AG04450 (cell line): Measurements from ENCODE around the gene PCAT7. TPM values are rescaled to one million over a fixed set of nuclear protein-coding genes. Genes with fewer than 3 reads are reported as not detected.

ENCODE experiments used
- CTCF ChIA-PET: fragments of 300-600, 350-600 bp; formaldehyde crosslinking; extraction: SDS; loops from one replicate; lab custom pipeline; 2022; ENCODE audit warnings: antibody characterized with exemption, inconsistent platforms; lab: Charles Lee
- POLR2A ChIA-PET: fragments of 350-600 bp; formaldehyde crosslinking; extraction: SDS; loops from one replicate; lab custom pipeline; 2021; ENCODE audit warnings: antibody characterized with exemption, inconsistent platforms; lab: Yijun Ruan, JAX
- DNase-seq: peaks from one replicate; pipeline ENCODE4 v3.0.0-alpha.2; 2011; ENCODE audit warnings: low read depth, low spot score
- H3K27ac ChIP-seq: one replicate; pipeline ENCODE4 v1.5.1; 2012; ENCODE audit warnings: low read depth, low read length, control low read depth
- H3K27me3 ChIP-seq: one replicate; pipeline ENCODE4 v1.6.0; 2012; ENCODE audit warnings: low read length; ENCODE audit not compliant: control insufficient read depth, insufficient read depth
- H3K4me3 ChIP-seq: 2 replicates; pipeline ENCODE4 v1.5.1; 2011; ENCODE audit warnings: mild to moderate bottlenecking, low read depth, low read length, control low read depth
- H3K9me3 ChIP-seq: 2 replicates; pipeline ENCODE4 v1.5.1; 2012; ENCODE audit warnings: low read length; ENCODE audit not compliant: control insufficient read depth, insufficient read depth
- polyA plus RNA-seq: library from polyadenylated mRNA; depleted of rRNA; stranded (reverse); fragments of >200 nt; gene quantifications from 2 replicates; pipeline ENCODE4 v1.2.3, GENCODE V29; 2011; rRNA removed
- small RNA-seq: library from RNA; depleted of rRNA; stranded (forward); fragments of <200 nt; gene quantifications from one replicate; pipeline ENCODE3, GENCODE V24; 2012; ENCODE audit warnings: low read depth; ENCODE audit not compliant: insufficient read length
- TF ChIP-seq, protein P1 (sequence below): IDR thresholded peaks from 2 replicates; pipeline ENCODE4 v1.5.1; 2011; ENCODE audit warnings: low read depth, low read length, control low read depth, inconsistent platforms

PCAT7 gene
- polyA plus RNA-seq, 1 experiment: not detected

- TF ChIP-seq, protein P1, sequence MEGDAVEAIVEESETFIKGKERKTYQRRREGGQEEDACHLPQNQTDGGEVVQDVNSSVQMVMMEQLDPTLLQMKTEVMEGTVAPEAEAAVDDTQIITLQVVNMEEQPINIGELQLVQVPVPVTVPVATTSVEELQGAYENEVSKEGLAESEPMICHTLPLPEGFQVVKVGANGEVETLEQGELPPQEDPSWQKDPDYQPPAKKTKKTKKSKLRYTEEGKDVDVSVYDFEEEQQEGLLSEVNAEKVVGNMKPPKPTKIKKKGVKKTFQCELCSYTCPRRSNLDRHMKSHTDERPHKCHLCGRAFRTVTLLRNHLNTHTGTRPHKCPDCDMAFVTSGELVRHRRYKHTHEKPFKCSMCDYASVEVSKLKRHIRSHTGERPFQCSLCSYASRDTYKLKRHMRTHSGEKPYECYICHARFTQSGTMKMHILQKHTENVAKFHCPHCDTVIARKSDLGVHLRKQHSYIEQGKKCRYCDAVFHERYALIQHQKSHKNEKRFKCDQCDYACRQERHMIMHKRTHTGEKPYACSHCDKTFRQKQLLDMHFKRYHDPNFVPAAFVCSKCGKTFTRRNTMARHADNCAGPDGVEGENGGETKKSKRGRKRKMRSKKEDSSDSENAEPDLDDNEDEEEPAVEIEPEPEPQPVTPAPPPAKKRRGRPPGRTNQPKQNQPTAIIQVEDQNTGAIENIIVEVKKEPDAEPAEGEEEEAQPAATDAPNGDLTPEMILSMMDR: no peak
- no peak overlapping the region for H3K4me3 ChIP-seq
- ChIA-PET POLR2A (no interaction called here), CTCF (no interaction called here)
- H3K27ac ChIP-seq: no peak overlapping the region
- H3K27me3 ChIP-seq: peaks cover 46% of the 10 kb centered on the region
- no peak for DNase-seq
- H3K9me3 ChIP-seq: no peaks in the 10 kb centered on the region
Measured at GRCh38 chr9:94610181-94610606, 55.3 kb downstream of the PCAT7 start.

DNA sequence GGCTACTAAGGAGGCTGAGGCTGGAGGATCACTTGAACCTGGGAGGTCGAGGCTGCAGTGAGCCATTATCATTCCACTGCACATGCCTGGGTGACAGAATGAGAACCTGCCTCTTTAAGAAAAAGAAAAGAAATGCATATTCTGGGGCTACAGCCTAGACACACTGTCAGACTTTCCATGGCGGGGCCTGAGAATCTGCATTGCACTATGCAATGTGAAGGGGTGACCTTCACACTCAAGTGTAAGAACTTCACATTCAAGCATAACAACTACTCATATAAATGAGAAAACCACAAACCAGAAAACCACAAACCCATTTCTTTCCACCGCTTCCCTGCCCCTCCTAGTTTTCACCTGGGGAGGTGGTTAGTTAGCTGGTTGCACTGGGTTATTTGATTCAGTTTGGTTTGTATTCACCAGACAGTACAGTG, 56.8 kb downstream of the PCAT7 start:
- CTCF ChIA-PET: interaction anchor here (0.6 kb wide), 1 partner anchor 9 kb away, joined by 5 read pairs; no protein-coding TSS in a partner anchor
- no peak overlapping the region for H3K4me3 ChIP-seq
- DNase-seq: no peak

GRCh38 chr9:94612071-94612470, 57.2 kb downstream of the PCAT7 start:
- POLR2A ChIA-PET: no interaction called here
- DNase-seq: no peak
- Histone ChIP-seq H3K4me3 (no peak overlapping the region), H3K27me3 (peaks cover 33% of the 10 kb centered on the region), H3K27ac (no peak overlapping the region), H3K9me3 (no peaks in the 10 kb centered on the region)
- CTCF ChIA-PET: interaction anchor here (0.6 kb wide), 1 partner anchor 9 kb away, joined by 5 read pairs; no protein-coding TSS in a partner anchor
- TF ChIP-seq, protein P1: no peak

More for the DNA sequence above, 56.8 kb downstream of the PCAT7 start:
- TF ChIP-seq, protein P1: no peak
- Histone ChIP-seq H3K9me3 (no peaks in the 10 kb centered on the region), H3K27ac (no peak overlapping the region), H3K27me3 (peaks cover 35% of the 10 kb centered on the region)
- POLR2A ChIA-PET: no interaction called here

DNA sequence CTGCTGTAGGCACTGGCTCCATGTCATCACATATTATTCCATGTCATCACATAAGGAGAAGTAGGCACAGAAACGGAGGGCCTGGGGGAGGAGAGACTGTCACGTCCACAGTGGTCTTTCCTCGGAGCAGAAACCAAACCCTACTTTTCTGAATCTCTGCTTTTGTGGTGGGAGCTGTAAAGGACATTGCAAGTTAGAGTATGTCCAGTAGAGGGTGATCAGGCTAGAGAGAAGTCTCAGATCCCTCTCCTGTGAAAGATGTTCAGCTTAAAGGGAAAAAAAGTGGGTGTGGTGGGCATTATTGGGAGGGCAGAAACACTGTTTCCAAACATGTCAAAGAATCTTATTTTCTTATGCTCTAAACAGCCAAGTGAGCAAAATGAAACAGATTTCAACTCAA, 58.1 kb downstream of the PCAT7 start:
- ChIA-PET POLR2A (no interaction called here), CTCF (interaction anchor here (0.6 kb wide), 1 partner anchor 56 kb away, joined by 3 read pairs; no protein-coding TSS in a partner anchor)
- DNase-seq: no peak
- TF ChIP-seq, protein P1: no peak
- Histone ChIP-seq H3K27me3 (peaks cover 29% of the 10 kb centered on the region), H3K9me3 (no peaks in the 10 kb centered on the region), H3K4me3 (no peak overlapping the region), H3K27ac (no peak overlapping the region)

- no peaks in the 10 kb centered on the region; the same call in 1 of the 2 replicates for H3K9me3 ChIP-seq
- no peak for DNase-seq
- H3K4me3 ChIP-seq: no peak overlapping the region
- peaks cover 12% of the 10 kb centered on the region for H3K27me3 ChIP-seq
- POLR2A ChIA-PET: no interaction called here
- TF ChIP-seq, protein P1: no peak
- CTCF ChIA-PET: no interaction called here
- no peak overlapping the region for H3K27ac ChIP-seq
Measured at GRCh38 chr9:94619026-94619425, 64.1 kb downstream of the PCAT7 start.

Small RNAs within 50 kb of the gene (small RNA-seq; reads per million reads assigned to genes)
- not detected for gene RNU6-669P

Other genes starting within 250 kb of the PCAT7 start
- not detected in 2 replicates for gene NUTM2F, start 226.4 kb upstream of the PCAT7 start, polyA plus RNA-seq
- not detected in 2 replicates for gene FBP2, start 38.7 kb downstream of the PCAT7 start, polyA plus RNA-seq
- not detected in 2 replicates for gene FBP1, start 84.4 kb downstream of the PCAT7 start, polyA plus RNA-seq
- 36.6 and 40.0 TPM in 2 replicates for gene AOPEP, start 171.6 kb downstream of the PCAT7 start, polyA plus RNA-seq